ENCODE measurements around the gene UBE3A.

The UBE3A gene

GRCh38 chr15:25477816-25478215, 39.0 kb upstream of the UBE3A start:
- Mint-ChIP-seq H3K4me1 (peaks cover 18% of the 10 kb centered on the region), H3K4me3 (no peak overlapping the region)
- no peak for TF ChIP-seq CTCF (IDR thresholded peaks at IDR 0.05; ENCODE audit: unreplicated experiment in 3 of 3)

DNA sequence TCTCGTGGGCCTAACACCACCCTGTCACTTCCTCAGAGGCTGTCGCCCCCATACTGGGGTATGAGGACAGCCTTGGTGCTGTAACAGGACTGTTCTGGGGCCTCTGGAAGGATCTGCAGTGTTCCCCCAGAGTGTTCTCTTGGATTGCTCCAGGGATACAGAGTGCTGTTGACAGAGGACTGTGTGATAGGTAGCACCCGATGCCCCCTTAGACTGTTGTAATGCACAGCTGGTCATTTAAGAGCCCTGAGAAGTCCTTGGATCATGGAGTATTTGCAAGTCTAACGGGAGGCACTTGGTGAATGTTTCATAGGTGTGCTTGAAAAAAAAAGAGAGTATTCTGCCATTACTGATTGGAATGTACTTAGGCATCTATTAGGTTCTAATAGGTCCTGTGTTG, 35.4 kb upstream of the UBE3A start:
- H3K9me3 Mint-ChIP-seq: no peaks in the 10 kb centered on the region
- H3K4me3 Mint-ChIP-seq: no peak overlapping the region
- no peak overlapping the region for H3K27ac Mint-ChIP-seq
- no peak for TF ChIP-seq CTCF (IDR thresholded peaks at IDR 0.05; ENCODE audit: unreplicated experiment in 3 of 3)
- H3K4me1 Mint-ChIP-seq: no peaks in the 10 kb centered on the region
- H3K36me3 Mint-ChIP-seq (ENCODE audit: low read depth): no peaks in the 10 kb centered on the region
- peaks cover 4% of the 10 kb centered on the region for H3K27me3 Mint-ChIP-seq (ENCODE audit: low read depth)

More at GRCh38 chr15:25477816-25478215, 39.0 kb upstream of the UBE3A start:
- no peaks in the 10 kb centered on the region for H3K36me3 Mint-ChIP-seq (ENCODE audit: low read depth)
- H3K27me3 Mint-ChIP-seq (ENCODE audit: low read depth): peaks cover 4% of the 10 kb centered on the region
- H3K9me3 Mint-ChIP-seq: no peaks in the 10 kb centered on the region
- H3K27ac Mint-ChIP-seq: no peak overlapping the region

DNA sequence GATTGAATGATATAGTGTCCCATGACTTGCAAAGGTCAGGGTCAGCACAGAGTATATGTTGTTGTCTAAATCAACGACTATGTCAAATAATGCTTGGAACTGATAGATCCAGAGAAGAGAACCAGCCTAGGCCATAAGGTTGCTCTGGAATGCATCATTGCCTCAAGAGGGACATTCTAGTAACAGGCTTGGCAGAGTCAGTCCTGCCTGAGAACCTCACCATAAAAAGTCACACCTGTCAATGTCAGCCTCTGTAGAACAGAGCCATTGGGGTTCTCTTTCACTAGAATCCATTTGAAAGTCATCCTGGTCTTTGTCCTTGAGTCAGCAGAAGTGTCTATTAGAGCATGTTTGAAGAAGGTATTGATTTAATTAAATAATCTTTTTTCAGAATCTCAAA, 31.4 kb upstream of the UBE3A start:
- no peak overlapping the region for H3K27ac Mint-ChIP-seq
- H3K36me3 Mint-ChIP-seq (ENCODE audit: low read depth): no peaks in the 10 kb centered on the region
- peaks cover 8% of the 10 kb centered on the region for H3K27me3 Mint-ChIP-seq (ENCODE audit: low read depth)
- TF ChIP-seq CTCF (IDR thresholded peaks at IDR 0.05; ENCODE audit: unreplicated experiment in 3 of 3): no peak
- no peaks in the 10 kb centered on the region for H3K9me3 Mint-ChIP-seq
- H3K4me3 Mint-ChIP-seq: no peak overlapping the region
- peaks cover 6% of the 10 kb centered on the region for H3K4me1 Mint-ChIP-seq

- H3K4me1 Mint-ChIP-seq: peaks cover 6% of the 10 kb centered on the region
- no peak overlapping the region for H3K27ac Mint-ChIP-seq
Measured at GRCh38 chr15:25469377-25469776, 30.6 kb upstream of the UBE3A start.

GRCh38 chr15:25468611-25469010, 29.8 kb upstream of the UBE3A start:
- Mint-ChIP-seq H3K9me3 (no peaks in the 10 kb centered on the region), H3K4me1 (peaks cover 6% of the 10 kb centered on the region), H3K27ac (no peak overlapping the region)

More at GRCh38 chr15:25469377-25469776, 30.6 kb upstream of the UBE3A start:
- H3K4me3 Mint-ChIP-seq: no peak overlapping the region
- H3K9me3 Mint-ChIP-seq: no peaks in the 10 kb centered on the region
- H3K36me3 Mint-ChIP-seq (ENCODE audit: low read depth): no peaks in the 10 kb centered on the region
- peaks cover 8% of the 10 kb centered on the region for H3K27me3 Mint-ChIP-seq (ENCODE audit: low read depth)
- no peak for TF ChIP-seq CTCF (IDR thresholded peaks at IDR 0.05; ENCODE audit: unreplicated experiment in 3 of 3)

More at GRCh38 chr15:25468611-25469010, 29.8 kb upstream of the UBE3A start:
- Mint-ChIP-seq H3K4me3 (no peak overlapping the region), H3K27me3 (ENCODE audit: low read depth) (peaks cover 8% of the 10 kb centered on the region), H3K36me3 (ENCODE audit: low read depth) (no peaks in the 10 kb centered on the region)
- no peak for TF ChIP-seq CTCF (IDR thresholded peaks at IDR 0.05; ENCODE audit: unreplicated experiment in 3 of 3)
